Measurements from ENCODE around the gene MFSD11.
A peak's percentile ranks its signal among the peaks of the same experiment; 100 is the strongest.
"Not testable (repeated sequence)": the region's sequence is repeated elsewhere in the genome, so short reads cannot be mapped to it uniquely, and the experiment has no call there.

Gene MFSD11

GRCh38 chr17:76736349-76737081 is 1.4 kb upstream of the MFSD11 start:
- no peaks in the 10 kb centered on the region for H3K27me3 ChIP-seq (ENCODE audit: control insufficient read depth, insufficient read depth, low read length, poor library complexity, severe bottlenecking)
- H3K9me3 ChIP-seq (ENCODE audit: control insufficient read depth, low read length), result no peaks in the 10 kb centered on the region
- WGBS, 2 experiments, result 0 to 1% methylated on average over 117 of the region's 117 CpGs
- peak overlapping the region; percentile 94 for H3K27ac ChIP-seq (ENCODE audit: insufficient read depth, low read depth, low read length, poor library complexity, severe bottlenecking)
- H3K4me3 ChIP-seq (ENCODE audit: insufficient read depth, low read depth, low read length), result peak overlapping the region; percentile 98
- peaks cover 21% of the 10 kb centered on the region for H3K4me1 ChIP-seq (ENCODE audit: control insufficient read depth, insufficient read depth, low read length)
- peaks cover 30% of the 10 kb centered on the region for H3K36me3 ChIP-seq (ENCODE audit: control insufficient read depth, insufficient read depth, low read length)

GRCh38 chr17:76737082-76737675 is 740 bp upstream of the MFSD11 start, which contains the start of gene SRSF2:
Gene SRSF2, minus strand, starts transcription at chr17:76737331. Its CDS starts 171 bp downstream, at chr17:76737160.
- Histone ChIP-seq H3K36me3 (ENCODE audit: control insufficient read depth, insufficient read depth, low read length) (peaks cover 25% of the 10 kb centered on the region), H3K27ac (ENCODE audit: insufficient read depth, low read depth, low read length, poor library complexity, severe bottlenecking) (peak within 1 kb of the TSS; percentile 99), H3K27me3 (ENCODE audit: control insufficient read depth, insufficient read depth, low read length, poor library complexity, severe bottlenecking) (no peaks in the 10 kb centered on the region), H3K4me3 (ENCODE audit: insufficient read depth, low read depth, low read length) (peak within 1 kb of the TSS; percentile 98), H3K9me3 (ENCODE audit: control insufficient read depth, low read length) (no peaks in the 10 kb centered on the region), H3K4me1 (ENCODE audit: control insufficient read depth, insufficient read depth, low read length) (peaks cover 21% of the 10 kb centered on the region)
- WGBS, 2 experiments, result 0% methylated on average over 60 of the region's 60 CpGs

- 25 to 41% methylated on average over 4 to 7 of the region's 7 CpGs for WGBS, 2 experiments
- H3K27me3 ChIP-seq (ENCODE audit: control insufficient read depth, insufficient read depth, low read length, poor library complexity, severe bottlenecking), result no peaks in the 10 kb centered on the region
- H3K36me3 ChIP-seq (ENCODE audit: control insufficient read depth, insufficient read depth, low read length), result peaks cover 13% of the 10 kb centered on the region
- H3K27ac ChIP-seq (ENCODE audit: insufficient read depth, low read depth, low read length, poor library complexity, severe bottlenecking), result peak overlapping the region; percentile 99
- H3K9me3 ChIP-seq (ENCODE audit: control insufficient read depth, low read length), result no peaks in the 10 kb centered on the region
- H3K4me3 ChIP-seq (ENCODE audit: insufficient read depth, low read depth, low read length), result peak overlapping the region; percentile 98
- peaks cover 19% of the 10 kb centered on the region for H3K4me1 ChIP-seq (ENCODE audit: control insufficient read depth, insufficient read depth, low read length)
Observed at GRCh38 chr17:76738468-76738850, 540 bp downstream of the MFSD11 start.

GRCh38 chr17:76739568-76740115 is 1.7 kb downstream of the MFSD11 start:
- WGBS, 2 experiments, result 91 to 93% methylated on average over 15 to 17 of the region's 17 CpGs
- not testable (repeated sequence) for H3K27ac ChIP-seq (ENCODE audit: insufficient read depth, low read depth, low read length, poor library complexity, severe bottlenecking); H3K27me3 ChIP-seq (ENCODE audit: control insufficient read depth, insufficient read depth, low read length, poor library complexity, severe bottlenecking); H3K9me3 ChIP-seq (ENCODE audit: control insufficient read depth, low read length); H3K36me3 ChIP-seq (ENCODE audit: control insufficient read depth, insufficient read depth, low read length); H3K4me3 ChIP-seq (ENCODE audit: insufficient read depth, low read depth, low read length); H3K4me1 ChIP-seq (ENCODE audit: control insufficient read depth, insufficient read depth, low read length)

GRCh38 chr17:76740329-76741118 is 2.6 kb downstream of the MFSD11 start:
- H3K36me3 ChIP-seq (ENCODE audit: control insufficient read depth, insufficient read depth, low read length), result peaks cover 8% of the 10 kb centered on the region
- H3K4me1 ChIP-seq (ENCODE audit: control insufficient read depth, insufficient read depth, low read length), result peaks cover 5% of the 10 kb centered on the region
- H3K27ac ChIP-seq (ENCODE audit: insufficient read depth, low read depth, low read length, poor library complexity, severe bottlenecking), result no peak overlapping the region
- H3K9me3 ChIP-seq (ENCODE audit: control insufficient read depth, low read length), result no peaks in the 10 kb centered on the region
- no peaks in the 10 kb centered on the region for H3K27me3 ChIP-seq (ENCODE audit: control insufficient read depth, insufficient read depth, low read length, poor library complexity, severe bottlenecking)
- WGBS, 2 experiments, result 86 to 97% methylated on average over 4 to 5 of the region's 5 CpGs
- no peak overlapping the region for H3K4me3 ChIP-seq (ENCODE audit: insufficient read depth, low read depth, low read length)

- Histone ChIP-seq H3K36me3 (ENCODE audit: control insufficient read depth, insufficient read depth, low read length) (peaks cover 4% of the 10 kb centered on the region), H3K27me3 (ENCODE audit: control insufficient read depth, insufficient read depth, low read length, poor library complexity, severe bottlenecking) (no peaks in the 10 kb centered on the region), H3K4me3 (ENCODE audit: insufficient read depth, low read depth, low read length) (no peak overlapping the region), H3K9me3 (ENCODE audit: control insufficient read depth, low read length) (no peaks in the 10 kb centered on the region), H3K4me1 (ENCODE audit: control insufficient read depth, insufficient read depth, low read length) (peaks cover 5% of the 10 kb centered on the region), H3K27ac (ENCODE audit: insufficient read depth, low read depth, low read length, poor library complexity, severe bottlenecking) (no peak overlapping the region)
Observed at GRCh38 chr17:76742958-76743357, 5.0 kb downstream of the MFSD11 start.

- Histone ChIP-seq H3K4me1 (ENCODE audit: control insufficient read depth, insufficient read depth, low read length) (no peaks in the 10 kb centered on the region), H3K27ac (ENCODE audit: insufficient read depth, low read depth, low read length, poor library complexity, severe bottlenecking) (no peak overlapping the region), H3K4me3 (ENCODE audit: insufficient read depth, low read depth, low read length) (no peak overlapping the region), H3K9me3 (ENCODE audit: control insufficient read depth, low read length) (no peaks in the 10 kb centered on the region), H3K36me3 (ENCODE audit: control insufficient read depth, insufficient read depth, low read length) (peaks cover 4% of the 10 kb centered on the region), H3K27me3 (ENCODE audit: control insufficient read depth, insufficient read depth, low read length, poor library complexity, severe bottlenecking) (no peaks in the 10 kb centered on the region)
- 96 to 100% methylated on average over 2 of the region's 2 CpGs for WGBS, 2 experiments
Observed at GRCh38 chr17:76744747-76745146, 6.8 kb downstream of the MFSD11 start.

GRCh38 chr17:76745785-76746184 is 7.9 kb downstream of the MFSD11 start:
- WGBS, 2 experiments, result 97% methylated on average over 6 of the region's 6 CpGs
- H3K36me3 ChIP-seq (ENCODE audit: control insufficient read depth, insufficient read depth, low read length); H3K9me3 ChIP-seq (ENCODE audit: control insufficient read depth, low read length): not testable (repeated sequence)

GRCh38 chr17:76747716-76748363 is 9.9 kb downstream of the MFSD11 start:
- no peaks in the 10 kb centered on the region for H3K27me3 ChIP-seq (ENCODE audit: control insufficient read depth, insufficient read depth, low read length, poor library complexity, severe bottlenecking)
- no peak overlapping the region for H3K4me3 ChIP-seq (ENCODE audit: insufficient read depth, low read depth, low read length)
- H3K9me3 ChIP-seq (ENCODE audit: control insufficient read depth, low read length), result no peaks in the 10 kb centered on the region
- H3K27ac ChIP-seq (ENCODE audit: insufficient read depth, low read depth, low read length, poor library complexity, severe bottlenecking), result no peak overlapping the region
- no peaks in the 10 kb centered on the region for H3K4me1 ChIP-seq (ENCODE audit: control insufficient read depth, insufficient read depth, low read length)
- 92% methylated on average over 9 of the region's 9 CpGs for WGBS, 2 experiments
- peaks cover 4% of the 10 kb centered on the region for H3K36me3 ChIP-seq (ENCODE audit: control insufficient read depth, insufficient read depth, low read length)

More at GRCh38 chr17:76745785-76746184, 7.9 kb downstream of the MFSD11 start:
- not testable (repeated sequence) for H3K4me3 ChIP-seq (ENCODE audit: insufficient read depth, low read depth, low read length); H3K27ac ChIP-seq (ENCODE audit: insufficient read depth, low read depth, low read length, poor library complexity, severe bottlenecking); H3K27me3 ChIP-seq (ENCODE audit: control insufficient read depth, insufficient read depth, low read length, poor library complexity, severe bottlenecking); H3K4me1 ChIP-seq (ENCODE audit: control insufficient read depth, insufficient read depth, low read length)

Measured in ectodermal cell (in vitro differentiated cells).